Thyroid gland (tissue), 4 donors: ENCODE measurements around the gene APBA1.

Source experiments
- POLR2A ChIP-seq, 2 donors: fragments of 450-650 bp; IDR thresholded peaks; one replicate each; pipeline ENCODE4 v1.6.1; 2017; ENCODE audit warnings: antibody characterized with exemption in 2 of 2, mild to moderate bottlenecking in 2 of 2, moderate library complexity in 1 of 2
- TF ChIP-seq, protein P1 (sequence below), 6 experiments: fragments of 200-600 bp in 3 of 6; fragments of 450-650 bp in 3 of 6; sonication (generic) in 3 of 6; IDR thresholded peaks; one replicate each; pipeline ENCODE4 v1.5.1; 2016 to 2019; ENCODE audit warnings: antibody characterized with exemption in 6 of 6, mild to moderate bottlenecking in 2 of 6, inconsistent platforms in 1 of 6, moderate library complexity in 1 of 6

GRCh38 chr9:69504058-69504457 lies 168.1 kb downstream of the APBA1 start:
- TF ChIP-seq, protein P1, sequence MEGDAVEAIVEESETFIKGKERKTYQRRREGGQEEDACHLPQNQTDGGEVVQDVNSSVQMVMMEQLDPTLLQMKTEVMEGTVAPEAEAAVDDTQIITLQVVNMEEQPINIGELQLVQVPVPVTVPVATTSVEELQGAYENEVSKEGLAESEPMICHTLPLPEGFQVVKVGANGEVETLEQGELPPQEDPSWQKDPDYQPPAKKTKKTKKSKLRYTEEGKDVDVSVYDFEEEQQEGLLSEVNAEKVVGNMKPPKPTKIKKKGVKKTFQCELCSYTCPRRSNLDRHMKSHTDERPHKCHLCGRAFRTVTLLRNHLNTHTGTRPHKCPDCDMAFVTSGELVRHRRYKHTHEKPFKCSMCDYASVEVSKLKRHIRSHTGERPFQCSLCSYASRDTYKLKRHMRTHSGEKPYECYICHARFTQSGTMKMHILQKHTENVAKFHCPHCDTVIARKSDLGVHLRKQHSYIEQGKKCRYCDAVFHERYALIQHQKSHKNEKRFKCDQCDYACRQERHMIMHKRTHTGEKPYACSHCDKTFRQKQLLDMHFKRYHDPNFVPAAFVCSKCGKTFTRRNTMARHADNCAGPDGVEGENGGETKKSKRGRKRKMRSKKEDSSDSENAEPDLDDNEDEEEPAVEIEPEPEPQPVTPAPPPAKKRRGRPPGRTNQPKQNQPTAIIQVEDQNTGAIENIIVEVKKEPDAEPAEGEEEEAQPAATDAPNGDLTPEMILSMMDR (IDR thresholded peaks at IDR 0.05), result no peak
- TF ChIP-seq POLR2A (IDR thresholded peaks at IDR 0.05), result no peak
